Dermis microvascular lymphatic vessel endothelial cell (primary cell): ENCODE results near the gene FAIM. TPM values are rescaled to one million over a fixed set of nuclear protein-coding genes. Genes with fewer than 3 reads are reported as not detected.
"Not testable (repeated sequence)": the region's sequence is repeated elsewhere in the genome, so short reads cannot be mapped to it uniquely, and the experiment has no call there.

Source experiments
- DNase-seq, 2 donors: peaks; one replicate each; pipeline versions ENCODE4 v3.0.0 to v3.0.0-alpha.2; 2010; ENCODE audit warnings: low read depth in 2 of 2
- total RNA-seq: library from RNA; depleted of rRNA; stranded (reverse); fragments of >200 nt; gene quantifications from 2 replicates; pipeline ENCODE4 v1.2.1, GENCODE V29; 2014

The FAIM gene
- 4.4 and 5.3 TPM in 2 replicates for total RNA-seq

GRCh38 chr3:138608322-138609135, at the start of gene FAIM:
Gene FAIM, plus strand, starts transcription at chr3:138608771. Its CDS starts 10,956 bp downstream, at chr3:138619727.
- DNase-seq = peak; percentile 36 to 66

DNA sequence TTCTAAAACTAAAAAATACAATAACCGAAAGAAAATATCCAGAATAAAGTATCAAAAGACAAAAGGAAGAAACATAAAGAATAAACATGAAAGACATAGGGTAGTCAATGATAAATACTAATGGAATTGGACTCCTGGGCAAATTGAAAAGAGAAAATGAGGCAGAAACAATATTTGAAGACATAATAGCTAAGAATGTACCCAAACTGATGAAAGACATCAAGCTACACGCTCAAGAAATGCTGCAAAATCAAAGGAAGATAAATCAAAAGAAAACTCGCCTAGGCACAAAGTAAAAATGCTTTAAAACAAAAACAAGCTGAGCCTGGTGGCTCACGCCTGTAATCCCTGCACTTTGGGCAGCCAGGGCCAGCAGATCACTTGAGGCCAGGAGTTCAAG, 49.4 kb upstream of the FAIM start:
- no peak for DNase-seq

DNA sequence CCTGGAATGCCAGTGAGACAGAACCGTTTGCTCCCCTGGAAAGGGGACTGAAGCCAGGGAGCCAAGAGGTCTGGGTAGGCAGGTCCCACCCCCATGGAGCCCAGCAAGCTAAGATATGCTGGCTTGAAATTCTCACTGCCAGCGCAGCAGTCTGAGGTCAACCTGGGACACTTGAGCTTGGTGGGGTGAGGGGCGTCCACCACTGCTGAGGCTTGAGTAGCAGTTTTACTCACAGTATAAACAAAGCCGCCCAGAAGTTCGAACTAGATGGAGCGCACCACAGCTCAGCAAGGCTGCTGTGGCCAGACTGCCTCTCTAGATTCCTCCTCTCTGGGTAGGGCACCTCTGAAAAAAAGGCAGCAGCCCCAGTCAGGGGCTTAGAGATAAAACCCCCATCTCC, 48.1 kb upstream of the FAIM start:
- no peak for DNase-seq

DNA sequence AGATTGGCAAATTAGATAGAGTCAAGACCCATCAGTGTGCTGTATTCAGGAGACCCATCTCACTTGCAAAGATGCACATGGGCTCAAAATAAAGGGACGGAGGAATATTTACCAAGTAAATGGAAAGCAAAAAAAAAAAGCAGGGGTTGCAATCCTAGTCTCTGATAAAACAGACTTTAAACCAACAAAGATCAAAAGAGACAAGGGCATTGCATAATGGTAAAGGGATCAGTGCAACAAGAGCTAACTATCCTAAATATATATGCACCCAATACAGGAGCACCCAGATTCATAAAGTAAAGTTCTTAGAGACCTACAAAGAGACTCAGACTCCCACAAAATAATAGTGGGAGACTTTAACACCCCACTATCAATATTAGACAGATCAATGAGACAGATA, 45.7 kb upstream of the FAIM start:
- DNase-seq = not testable (repeated sequence)

- not testable (repeated sequence) for DNase-seq
Measured at GRCh38 chr3:138566293-138566692, 42.3 kb upstream of the FAIM start.

DNA sequence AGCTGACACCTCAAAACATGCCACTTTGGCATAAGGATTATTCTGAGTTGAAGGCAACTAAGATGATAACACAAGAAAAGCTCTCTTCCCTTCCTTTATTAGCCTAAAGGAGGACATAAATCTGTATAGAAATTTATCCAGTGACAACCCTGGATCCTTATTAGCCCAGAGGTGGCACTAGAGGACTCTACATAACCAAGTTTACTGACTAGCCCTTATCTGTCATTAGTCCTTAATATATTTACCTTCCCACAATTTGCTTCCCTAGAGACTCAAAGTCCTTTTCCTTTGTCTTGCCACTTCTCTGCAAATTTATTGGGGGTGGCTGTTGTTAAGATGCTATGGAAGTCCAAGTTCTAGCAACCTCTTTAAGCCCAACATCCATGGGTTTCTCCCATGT, 41.2 kb upstream of the FAIM start:
- DNase-seq = no peak

DNA sequence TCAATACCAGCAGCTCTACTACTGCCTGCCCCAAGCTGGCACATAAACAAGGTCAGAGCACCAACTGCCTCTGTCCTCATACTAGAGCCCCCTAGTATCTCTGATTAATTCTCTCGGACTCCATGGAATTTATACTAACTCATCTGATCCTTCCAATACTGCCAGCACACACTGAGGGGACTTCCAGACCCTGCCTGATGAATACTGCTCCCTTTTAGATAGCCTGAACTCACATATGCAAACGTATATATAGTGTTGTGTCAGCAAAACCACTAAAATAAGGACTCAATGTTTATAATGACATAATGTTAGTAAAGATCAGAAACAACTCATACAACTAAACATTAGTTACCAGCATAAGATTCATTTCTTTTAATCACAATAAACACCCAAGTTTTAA, 39.5 kb upstream of the FAIM start:
- DNase-seq = no peak

DNA sequence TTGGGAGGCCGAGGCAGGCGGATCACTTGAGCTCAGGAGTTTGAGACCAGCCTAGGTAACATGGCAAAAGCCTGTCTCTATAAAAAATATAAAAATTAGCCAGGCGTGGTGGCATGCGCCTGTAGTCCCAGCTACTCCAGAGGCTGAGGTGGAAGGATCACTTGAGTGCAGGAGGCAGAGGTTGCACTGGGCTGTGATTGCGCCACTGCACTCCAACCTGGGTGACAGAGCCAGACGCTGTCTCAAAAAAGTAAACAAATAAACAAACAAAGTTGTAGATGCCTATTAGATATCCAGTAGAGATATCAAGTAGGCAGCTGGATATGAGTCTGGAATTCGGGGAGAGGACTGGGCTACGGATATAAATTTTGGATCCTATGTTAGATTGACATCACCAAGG, 38.9 kb upstream of the FAIM start:
- not testable (repeated sequence) for DNase-seq

DNA sequence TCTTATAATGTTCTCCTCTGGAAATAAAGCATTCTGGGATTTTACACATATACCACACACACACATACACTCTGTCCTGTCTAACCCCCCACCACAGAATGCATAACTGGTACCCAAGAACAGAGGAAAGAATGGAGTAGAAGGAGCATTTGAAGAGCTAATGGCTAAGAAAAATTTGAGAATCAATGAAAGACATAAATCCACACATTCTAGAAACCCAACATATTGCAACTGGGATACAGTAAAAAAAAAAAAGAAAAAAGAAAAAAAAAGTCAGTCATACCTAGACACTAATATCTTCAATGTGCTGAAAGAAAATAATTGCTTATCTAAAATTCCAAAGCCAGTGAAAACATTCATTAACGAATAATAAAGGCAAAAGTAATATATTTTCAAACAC, 35.4 kb upstream of the FAIM start:
- no peak for DNase-seq

- no peak for DNase-seq
Measured at GRCh38 chr3:138578141-138578540, 30.4 kb upstream of the FAIM start.

GRCh38 chr3:138578961-138579574, 29.5 kb upstream of the FAIM start:
- DNase-seq = no peak

DNA sequence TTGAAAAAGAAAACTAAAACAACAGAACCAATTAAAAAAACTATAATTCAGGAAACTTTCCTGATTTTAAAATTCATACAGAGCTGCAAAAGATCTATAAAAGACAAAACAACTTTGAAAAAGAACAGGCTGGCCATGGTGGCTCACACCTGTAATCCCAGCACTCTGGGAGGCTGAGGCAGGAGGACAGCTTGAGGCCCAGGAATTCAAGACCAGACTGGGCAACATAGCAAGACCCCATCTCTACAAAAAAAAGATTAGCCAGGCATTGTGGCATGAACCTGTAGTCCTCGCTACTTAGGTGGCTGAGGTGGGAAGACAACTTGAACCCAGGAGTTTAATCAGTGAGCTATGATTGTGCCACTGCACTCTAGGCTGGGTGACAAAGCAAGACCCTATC, 21.2 kb upstream of the FAIM start:
- DNase-seq = no peak

GRCh38 chr3:138588445-138588844, 20.1 kb upstream of the FAIM start:
- DNase-seq = no peak

- DNase-seq = no peak
Measured at GRCh38 chr3:138591392-138591791, 17.2 kb upstream of the FAIM start.

DNA sequence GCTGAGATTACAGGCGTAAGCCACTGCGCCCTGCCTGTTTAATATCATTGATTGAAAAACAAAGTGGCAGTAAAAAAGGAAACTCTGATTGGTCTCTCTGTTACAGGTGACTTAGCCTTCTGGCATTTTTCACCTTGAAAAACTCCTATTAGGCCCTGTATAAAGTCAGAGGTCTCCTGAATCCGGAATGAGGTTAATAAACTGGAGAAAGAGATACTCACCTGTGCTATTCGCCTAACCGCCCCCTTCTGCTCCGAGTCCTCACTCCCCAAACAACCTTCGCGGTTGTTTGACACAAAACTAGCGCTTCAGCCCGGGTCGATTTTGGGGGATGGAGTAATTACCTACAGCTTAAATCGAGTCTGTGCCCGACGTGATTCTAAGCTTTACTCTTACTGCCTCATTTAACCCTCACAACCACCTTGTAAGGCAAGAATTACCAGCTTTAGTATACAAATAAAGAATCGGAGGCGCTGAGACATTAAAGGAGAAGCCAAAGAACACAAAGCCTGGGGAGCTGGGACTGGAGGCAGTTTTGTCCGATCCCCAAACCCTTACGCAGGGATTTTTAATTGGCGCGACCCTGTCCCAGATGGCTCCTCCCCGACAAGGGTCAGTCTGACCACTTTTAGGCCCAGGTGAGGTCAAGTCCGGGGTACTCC, 15.0 kb upstream of the FAIM start:
- no peak for DNase-seq

DNA sequence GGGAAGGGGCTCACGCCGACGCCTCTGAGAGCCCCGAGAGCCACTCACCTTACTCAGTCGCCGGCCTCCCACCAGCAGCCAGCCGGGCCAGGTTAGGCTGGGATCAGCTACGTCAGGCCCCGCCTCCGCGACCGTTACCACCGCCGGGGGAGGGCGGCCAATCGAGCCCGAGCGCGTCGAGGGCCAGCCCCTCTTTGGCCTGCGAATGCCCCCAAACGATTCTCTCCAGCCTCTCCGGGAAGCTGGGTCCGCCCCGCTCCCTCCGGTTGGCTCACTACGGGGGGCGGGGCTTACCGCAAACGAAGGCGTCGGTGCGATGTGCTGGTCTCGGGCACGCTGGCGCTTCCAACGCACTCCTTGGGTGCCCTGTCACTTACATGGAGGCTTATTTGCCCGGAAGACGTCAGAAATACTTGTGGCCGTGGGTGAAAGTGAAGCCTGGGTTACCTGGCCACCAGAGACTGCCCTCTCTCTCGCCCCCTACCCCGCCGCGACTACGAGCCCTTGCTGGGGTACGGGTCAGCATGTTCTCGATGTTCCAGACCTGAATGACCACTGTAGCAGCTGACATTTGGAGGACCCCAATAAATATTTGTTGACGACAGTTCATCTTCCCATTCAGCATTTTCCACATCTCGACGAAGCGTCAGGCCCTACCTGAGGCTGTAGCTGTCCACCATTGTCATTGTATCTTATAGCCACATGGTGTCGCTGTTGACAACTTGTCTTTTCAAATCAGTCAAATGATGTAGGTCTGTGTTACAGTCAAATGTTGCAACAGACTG, 14.2 kb upstream of the FAIM start, which contains the start of gene CEP70:
TSS of gene CEP70 (minus strand) at position 111 of the 785 bp plus-strand sequence. CDS start 21,333 bp downstream, outside the sequence.
- DNase-seq = peak; percentile 93 to 96

DNA sequence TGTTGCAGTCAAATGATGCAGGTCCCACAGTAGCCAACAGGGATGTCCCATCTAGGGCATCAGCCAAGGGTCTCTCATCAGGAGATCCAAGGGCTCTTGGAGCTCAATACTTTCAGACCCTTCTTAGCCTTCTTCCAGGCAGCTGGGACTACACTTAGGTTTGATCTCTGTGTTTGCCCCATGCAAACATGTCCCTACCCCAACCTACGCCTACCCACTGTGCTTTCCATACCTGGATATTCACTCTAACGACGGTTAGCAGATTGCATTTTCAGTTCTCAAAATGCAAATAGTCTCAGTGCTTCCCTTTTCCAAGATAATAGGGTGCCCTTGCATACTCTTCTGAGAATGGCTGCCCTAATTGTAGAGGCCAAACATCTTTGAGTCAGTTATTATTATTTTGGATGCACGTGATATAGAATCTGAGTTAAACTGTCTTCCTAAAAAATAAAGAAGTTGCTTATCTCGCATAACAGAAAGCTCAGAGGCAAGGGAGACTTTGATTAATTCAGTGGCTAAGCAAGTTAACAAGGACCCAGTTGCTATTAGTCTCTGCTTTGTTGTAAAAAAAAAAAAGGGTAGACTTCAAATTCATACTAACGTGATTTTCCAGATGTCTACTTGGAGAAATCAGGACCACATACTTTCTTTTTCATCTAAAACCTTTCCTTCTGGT, 13.5 kb upstream of the FAIM start:
- DNase-seq = no peak

GRCh38 chr3:138597186-138597976, 11.2 kb upstream of the FAIM start:
- not testable (repeated sequence) for DNase-seq

GRCh38 chr3:138598534-138598933, 10.0 kb upstream of the FAIM start:
- no peak for DNase-seq

DNA sequence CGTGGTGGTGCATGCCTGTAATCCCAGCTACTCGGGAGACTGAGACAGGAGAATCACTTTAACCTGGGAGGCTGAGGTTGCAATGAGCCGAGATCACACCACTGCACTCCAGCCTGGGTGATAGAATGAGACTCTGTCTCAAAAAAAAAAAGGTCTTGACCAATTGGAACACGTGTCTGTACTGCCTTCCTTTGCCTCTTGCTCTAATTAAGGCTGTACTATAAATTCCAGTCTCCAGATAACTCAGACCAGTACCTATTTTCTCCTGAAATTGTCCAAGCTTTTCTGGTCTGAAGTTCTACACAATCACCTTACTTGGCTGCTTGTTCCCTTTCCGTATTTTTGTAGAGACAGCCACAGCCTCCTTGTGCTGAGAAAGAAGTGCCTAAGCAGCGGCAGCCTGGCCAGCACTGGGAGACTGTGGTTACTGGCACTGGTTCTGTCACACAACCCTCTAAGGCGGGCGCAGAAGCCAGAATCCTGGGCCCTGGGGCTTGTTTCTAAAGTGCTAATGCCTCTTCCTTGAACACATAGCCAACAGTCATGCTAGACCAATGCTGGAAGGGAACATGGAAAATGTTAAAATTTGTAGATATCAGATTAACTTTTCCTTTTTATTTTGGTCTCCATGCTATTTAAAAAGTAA, 8.3 kb upstream of the FAIM start:
- DNase-seq = no peak
